Measurements from ENCODE around the gene EPS8L3.

DNA sequence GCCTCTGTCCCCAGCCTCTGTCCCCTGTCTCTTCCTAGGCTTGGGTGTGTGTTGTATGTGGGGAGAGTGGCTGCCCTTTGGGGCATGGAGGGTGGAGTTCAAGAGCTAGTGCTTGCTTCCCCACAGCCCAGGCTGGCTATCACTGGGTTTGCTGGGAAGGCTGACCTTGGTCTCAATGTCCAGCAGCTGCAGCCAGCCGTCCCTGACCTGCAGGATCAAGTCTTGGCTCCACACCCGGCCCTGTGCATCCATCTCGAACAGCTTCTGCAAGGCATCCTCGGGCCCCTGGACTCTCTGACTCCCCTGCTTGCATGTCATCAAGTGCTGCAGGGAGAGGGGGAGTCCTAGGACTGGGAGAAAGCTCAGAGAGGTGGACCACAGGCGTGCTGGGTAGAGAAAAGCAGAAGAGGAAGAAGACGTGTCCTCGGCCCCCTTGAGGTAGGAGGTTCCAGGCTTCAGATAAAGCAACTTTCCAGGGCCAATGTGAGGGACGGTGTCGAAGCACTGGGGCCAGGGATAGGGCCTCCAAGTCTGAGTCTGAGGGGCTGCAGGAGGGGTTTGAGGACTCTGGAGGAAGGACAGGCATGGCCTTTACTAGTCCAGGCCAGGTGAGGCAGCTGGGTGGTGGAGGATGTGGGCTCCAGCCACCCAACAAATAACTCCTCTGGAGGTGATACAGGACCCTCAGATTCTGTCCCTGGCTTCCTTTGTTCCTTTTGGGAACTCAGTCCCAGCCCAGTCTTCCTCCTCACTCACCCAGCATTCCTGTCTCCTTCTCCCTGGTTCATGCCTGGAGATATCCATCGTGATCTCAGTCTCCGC is 4.0 kb downstream of the EPS8L3 start:
- TF ChIP-seq POLR2A (IDR thresholded peaks at IDR 0.05), result no peak
- TF ChIP-seq, protein P1, sequence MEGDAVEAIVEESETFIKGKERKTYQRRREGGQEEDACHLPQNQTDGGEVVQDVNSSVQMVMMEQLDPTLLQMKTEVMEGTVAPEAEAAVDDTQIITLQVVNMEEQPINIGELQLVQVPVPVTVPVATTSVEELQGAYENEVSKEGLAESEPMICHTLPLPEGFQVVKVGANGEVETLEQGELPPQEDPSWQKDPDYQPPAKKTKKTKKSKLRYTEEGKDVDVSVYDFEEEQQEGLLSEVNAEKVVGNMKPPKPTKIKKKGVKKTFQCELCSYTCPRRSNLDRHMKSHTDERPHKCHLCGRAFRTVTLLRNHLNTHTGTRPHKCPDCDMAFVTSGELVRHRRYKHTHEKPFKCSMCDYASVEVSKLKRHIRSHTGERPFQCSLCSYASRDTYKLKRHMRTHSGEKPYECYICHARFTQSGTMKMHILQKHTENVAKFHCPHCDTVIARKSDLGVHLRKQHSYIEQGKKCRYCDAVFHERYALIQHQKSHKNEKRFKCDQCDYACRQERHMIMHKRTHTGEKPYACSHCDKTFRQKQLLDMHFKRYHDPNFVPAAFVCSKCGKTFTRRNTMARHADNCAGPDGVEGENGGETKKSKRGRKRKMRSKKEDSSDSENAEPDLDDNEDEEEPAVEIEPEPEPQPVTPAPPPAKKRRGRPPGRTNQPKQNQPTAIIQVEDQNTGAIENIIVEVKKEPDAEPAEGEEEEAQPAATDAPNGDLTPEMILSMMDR (IDR thresholded peaks at IDR 0.05), result no peak
- no peak for TF ChIP-seq EP300 (IDR thresholded peaks at IDR 0.05)

All from suprapubic skin (tissue), 3 donors.